ENCODE measurements around the gene MTARC2.

GRCh38 chr1:220764757-220765156 is 16.6 kb downstream of the MTARC2 start:
- TF ChIP-seq CTCF (IDR thresholded peaks at IDR 0.05) (no peak), POLR2A (IDR thresholded peaks at IDR 0.05) (no peak)

All from esophagus squamous epithelium (tissue), 4 donors.